ENCODE results near the gene PEDS1. TPM values are rescaled to one million over a fixed set of nuclear protein-coding genes. Genes with fewer than 3 reads are reported as not detected.

Gene PEDS1
- total RNA-seq, 6 donors from 2014 or later, result 30.4 to 59.3 (median 34.2) TPM

DNA sequence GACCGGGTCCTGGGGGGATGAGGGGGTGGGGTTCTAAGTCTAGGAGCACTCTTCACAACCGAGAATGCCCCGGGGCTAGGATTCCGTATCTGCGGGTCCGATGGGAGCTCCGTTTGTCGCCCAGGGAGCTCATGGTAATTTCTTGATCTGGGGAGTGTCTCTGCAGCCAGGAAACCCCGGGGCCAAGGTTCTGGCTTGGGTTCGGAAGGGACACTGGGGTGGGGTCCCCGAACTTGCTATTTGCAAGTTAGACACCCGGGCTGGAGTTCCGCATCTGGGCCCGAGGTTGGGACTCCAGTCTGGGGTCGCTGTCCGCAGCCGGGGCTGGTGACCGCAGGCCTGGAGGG is 397 bp downstream of the PEDS1 start:
- no peak for DNase-seq
- TF ChIP-seq POLR2A (IDR thresholded peaks at IDR 0.05) (no peak), POLR2AphosphoS5 (IDR thresholded peaks at IDR 0.05) (no peak), EP300 (IDR thresholded peaks at IDR 0.05) (no peak)
- TF ChIP-seq, protein P1, sequence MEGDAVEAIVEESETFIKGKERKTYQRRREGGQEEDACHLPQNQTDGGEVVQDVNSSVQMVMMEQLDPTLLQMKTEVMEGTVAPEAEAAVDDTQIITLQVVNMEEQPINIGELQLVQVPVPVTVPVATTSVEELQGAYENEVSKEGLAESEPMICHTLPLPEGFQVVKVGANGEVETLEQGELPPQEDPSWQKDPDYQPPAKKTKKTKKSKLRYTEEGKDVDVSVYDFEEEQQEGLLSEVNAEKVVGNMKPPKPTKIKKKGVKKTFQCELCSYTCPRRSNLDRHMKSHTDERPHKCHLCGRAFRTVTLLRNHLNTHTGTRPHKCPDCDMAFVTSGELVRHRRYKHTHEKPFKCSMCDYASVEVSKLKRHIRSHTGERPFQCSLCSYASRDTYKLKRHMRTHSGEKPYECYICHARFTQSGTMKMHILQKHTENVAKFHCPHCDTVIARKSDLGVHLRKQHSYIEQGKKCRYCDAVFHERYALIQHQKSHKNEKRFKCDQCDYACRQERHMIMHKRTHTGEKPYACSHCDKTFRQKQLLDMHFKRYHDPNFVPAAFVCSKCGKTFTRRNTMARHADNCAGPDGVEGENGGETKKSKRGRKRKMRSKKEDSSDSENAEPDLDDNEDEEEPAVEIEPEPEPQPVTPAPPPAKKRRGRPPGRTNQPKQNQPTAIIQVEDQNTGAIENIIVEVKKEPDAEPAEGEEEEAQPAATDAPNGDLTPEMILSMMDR (IDR thresholded peaks at IDR 0.05), result no peak
- peak in 1 of 2 donors; percentile 0 for ATAC-seq (ENCODE audit: low FRiP score in 2 of 2)
- H3K27ac ChIP-seq, result peak overlapping the region; percentile 93 to 98 (median 95)
- WGBS, 2 donors, result 0% methylated on average over 15 of the region's 18 CpGs; no CpG with 5 or more reads in 1 of the 2 donors
- no peaks in the 10 kb centered on the region for H3K9me3 ChIP-seq
- peak overlapping the region; percentile 68 to 98 (median 92) for H3K4me3 ChIP-seq
- peaks cover 47 to 59% (median 50%) of the 10 kb centered on the region in 4 donors for H3K4me1 ChIP-seq
- peaks cover 0 to 8% (median under 1%) of the 10 kb centered on the region in 4 donors for H3K36me3 ChIP-seq
- H3K27me3 ChIP-seq, result no peaks in the 10 kb centered on the region

DNA sequence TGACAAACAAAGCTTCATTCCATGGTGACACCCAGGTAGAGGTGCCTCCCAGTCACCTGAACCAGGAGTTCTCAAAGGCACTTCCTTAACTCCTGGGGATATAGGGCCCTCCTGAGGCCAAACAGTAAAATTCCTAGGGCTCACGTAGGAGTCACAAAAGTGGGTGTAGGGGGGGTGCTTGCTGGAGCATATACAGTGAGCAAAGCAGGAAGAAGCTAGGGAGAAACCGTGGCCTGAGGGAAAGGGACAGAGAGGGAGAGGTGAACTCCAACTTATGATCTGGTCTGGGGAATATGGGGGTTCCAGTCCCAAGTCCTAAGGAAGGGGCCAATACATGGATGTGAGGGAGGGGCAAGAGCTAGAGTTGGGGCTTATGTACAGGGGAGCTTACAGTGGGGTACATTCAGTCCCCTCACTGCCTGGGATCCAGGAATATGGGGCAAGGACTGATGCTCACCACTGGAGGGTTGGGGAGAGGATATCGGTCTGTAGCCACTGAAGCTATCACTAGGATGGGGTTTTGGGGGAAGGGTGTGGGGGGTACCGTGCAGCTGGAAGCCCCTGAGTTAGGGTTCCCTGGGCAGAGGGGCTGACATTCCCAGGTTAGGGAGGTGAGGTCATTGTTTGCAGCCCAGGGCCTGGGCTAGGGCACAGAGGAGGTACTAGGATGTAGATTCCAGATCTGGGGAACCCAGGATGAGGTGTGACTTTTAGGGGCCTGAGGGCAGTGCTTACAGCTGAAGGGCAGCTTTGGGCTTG is 950 bp downstream of the PEDS1 start:
- DNase-seq (peak in 1 of 2 donors; percentile 67), ATAC-seq (ENCODE audit: low FRiP score in 2 of 2) (peak in 1 of 2 donors; percentile 58)

DNA sequence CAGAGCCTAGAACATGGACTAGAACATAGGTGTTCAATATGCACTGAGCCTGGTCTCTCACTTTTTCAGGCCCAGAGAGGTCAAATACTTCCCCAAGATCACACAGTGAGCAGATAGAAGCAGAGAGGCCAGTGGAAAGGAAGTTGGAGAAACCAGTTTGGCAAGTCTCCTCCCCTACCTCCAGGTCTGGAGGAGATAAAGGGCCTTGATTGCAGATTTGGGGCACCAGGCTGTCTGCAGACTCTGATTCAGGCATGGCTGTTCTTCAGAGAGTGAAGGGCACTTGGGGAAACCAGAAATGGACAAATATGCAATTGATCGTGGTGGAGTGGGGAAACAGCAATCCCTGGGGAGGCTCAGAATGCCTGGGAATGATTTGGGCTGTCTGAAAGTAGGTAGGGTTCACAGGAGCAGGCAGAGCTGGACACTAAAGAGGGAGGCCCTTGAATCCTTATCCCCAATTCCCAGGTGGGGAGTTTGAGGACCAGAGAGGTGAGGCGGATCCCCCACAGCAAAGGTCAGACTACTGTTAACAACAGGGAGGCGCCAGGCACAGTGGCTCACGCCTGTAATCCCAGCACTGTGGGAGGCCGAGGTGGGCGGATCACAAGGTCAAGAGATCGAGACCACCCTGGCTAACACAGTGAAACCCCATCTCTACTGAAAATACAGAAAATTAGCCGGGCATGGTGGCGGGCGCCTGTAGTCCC is 2.3 kb downstream of the PEDS1 start:
- Histone ChIP-seq H3K27ac (peak overlapping the region; percentile 93 to 98 (median 95)), H3K4me1 (peaks cover 66 to 79% (median 70%) of the 10 kb centered on the region in 4 donors), H3K9me3 (no peaks in the 10 kb centered on the region), H3K4me3 (peak overlapping the region in 3 of 4 donors; percentile 87 to 98 (median 96)), H3K36me3 (peaks cover 0 to 11% (median 3%) of the 10 kb centered on the region in 4 donors), H3K27me3 (no peaks in the 10 kb centered on the region)
- 62 to 68% methylated on average over 9 to 10 of the region's 10 CpGs for WGBS, 2 donors
- DNase-seq, result peak in 1 of 2 donors; percentile 82
- peak in 1 of 2 donors; percentile 77 for ATAC-seq (ENCODE audit: low FRiP score in 2 of 2)
- TF ChIP-seq, protein P1 (IDR thresholded peaks at IDR 0.05), result no peak
- peak; percentile 44 to 49 for TF ChIP-seq POLR2AphosphoS5 (IDR thresholded peaks at IDR 0.05)
- peak in 1 of 4 donors; percentile 32 for TF ChIP-seq EP300 (IDR thresholded peaks at IDR 0.05)
- TF ChIP-seq POLR2A (IDR thresholded peaks at IDR 0.05), result peak in 1 of 4 donors; percentile 25

More for the DNA sequence above, 950 bp downstream of the PEDS1 start:
- 14 to 16% methylated on average over 4 of the region's 4 CpGs for WGBS, 2 donors
- peak overlapping the region; percentile 93 to 98 (median 95) for H3K27ac ChIP-seq
- peaks cover 52 to 65% (median 56%) of the 10 kb centered on the region in 4 donors for H3K4me1 ChIP-seq
- H3K36me3 ChIP-seq, result peaks cover 0 to 11% (median 3%) of the 10 kb centered on the region in 4 donors
- TF ChIP-seq POLR2AphosphoS5 (IDR thresholded peaks at IDR 0.05), result no peak
- TF ChIP-seq, protein P1 (IDR thresholded peaks at IDR 0.05), result peak in 4 of 6 experiments; percentile 21 to 43 (median 30)
- no peaks in the 10 kb centered on the region for H3K9me3 ChIP-seq
- H3K27me3 ChIP-seq, result no peaks in the 10 kb centered on the region
- peak overlapping the region; percentile 68 to 98 (median 92) for H3K4me3 ChIP-seq

DNA sequence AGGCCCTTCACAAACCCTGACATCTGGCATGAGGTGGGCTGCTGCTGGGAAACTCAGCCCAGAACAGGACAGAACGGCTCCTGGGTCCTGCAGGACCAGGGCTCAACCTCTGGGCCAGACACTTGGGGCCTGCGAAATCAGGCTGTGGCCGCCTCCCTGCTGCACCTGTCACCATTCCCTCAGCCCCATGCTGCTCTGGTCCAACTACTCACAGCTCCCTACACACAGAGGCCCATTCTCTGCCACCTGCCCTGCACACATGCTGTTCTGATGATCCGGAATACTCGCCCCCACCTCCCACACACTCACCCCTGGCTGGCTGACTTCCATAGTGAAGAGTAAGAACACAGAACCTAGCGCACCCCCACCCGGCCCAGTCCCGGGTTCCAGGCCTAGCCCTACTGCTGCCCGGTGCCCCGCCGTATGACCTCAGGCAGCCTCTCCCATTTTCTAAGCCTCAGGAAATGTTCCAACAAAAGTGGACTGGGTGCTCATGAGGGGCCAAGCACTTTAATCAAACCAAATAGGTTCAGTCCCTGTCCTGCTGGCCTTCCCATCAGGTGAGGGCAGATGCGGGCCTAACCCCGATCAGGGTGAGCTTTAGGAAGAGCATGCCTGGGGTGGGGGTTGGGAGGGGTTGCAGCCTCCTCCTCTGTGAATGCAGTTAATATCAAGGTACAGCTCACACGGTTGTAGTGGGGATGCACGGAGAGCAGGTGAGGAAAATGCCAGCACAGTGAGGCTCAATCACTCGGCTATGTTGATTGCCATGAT is 3.9 kb downstream of the PEDS1 start:
- Histone ChIP-seq H3K4me1 (peaks cover 78 to 94% (median 83%) of the 10 kb centered on the region in 4 donors), H3K36me3 (peaks cover 0 to 11% (median 4%) of the 10 kb centered on the region in 4 donors), H3K4me3 (peak overlapping the region in 1 of 4 donors; percentile 15), H3K27ac (peak overlapping the region; percentile 93 to 98 (median 95)), H3K27me3 (no peaks in the 10 kb centered on the region), H3K9me3 (no peaks in the 10 kb centered on the region)
- no peak for ATAC-seq (ENCODE audit: low FRiP score in 2 of 2)
- no peak for DNase-seq
- WGBS, 2 donors, result 69 to 83% methylated on average over 11 to 16 of the region's 16 CpGs
- TF ChIP-seq POLR2A (IDR thresholded peaks at IDR 0.05) (no peak), POLR2AphosphoS5 (IDR thresholded peaks at IDR 0.05) (no peak)

All from upper lobe of left lung (tissue), 6 donors.